IMR-90 (cell line): ENCODE results near the gene EPAS1. TPM values are rescaled to one million over a fixed set of nuclear protein-coding genes. Genes with fewer than 3 reads are reported as not detected.

Experiments used
- ATAC-seq: fragments of 200-7000 bp; cut with Tn5 transposase; 2 replicates; pipeline ENCODE4 v1.9.1; 2020; ENCODE audit warnings: low read depth, mild to moderate bottlenecking, moderate library complexity
- Bru-seq: library from RNA; stranded (reverse); fragments of 400-500 nt; gene quantifications from one replicate; lab custom pipeline; 2021; lab: Mats Ljungman, UMichigan
- BruChase-seq, 2 experiments: library from RNA; stranded (reverse); fragments of 400-500 nt; gene quantifications; one replicate each; lab custom pipeline; 2021; lab: Mats Ljungman, UMichigan
- BruUV-seq: library from RNA; stranded (reverse); fragments of 400-500 nt; replicated peaks from 2 replicates; lab custom pipeline; 2021; lab: Mats Ljungman, UMichigan
- CTCF ChIA-PET: fragments of 300-600 bp; formaldehyde crosslinking; extraction: SDS; loops from one replicate; lab custom pipeline; 2021; ENCODE audit warnings: antibody characterized with exemption; lab: Yijun Ruan, JAX
- POLR2A ChIA-PET: fragments of 300-600 bp; sonication (Branson Sonifier 250); formaldehyde crosslinking; loops from one replicate; lab custom pipeline; 2022; ENCODE audit warnings: antibody characterized with exemption; ENCODE audit not compliant: unreplicated experiment; lab: Charles Lee
- DNase-seq: peaks from one replicate; pipeline ENCODE4 v3.0.0; 2013
- H2AFZ ChIP-seq: replicated peaks from 2 replicates; pipeline ENCODE3; 2013; ENCODE audit warnings: low read length, mild to moderate bottlenecking; ENCODE audit not compliant: poor library complexity
- H2AK5ac ChIP-seq: 2 replicates; pipeline ENCODE4 v1.6.1; 2013; ENCODE audit warnings: low read depth, low read length, inconsistent platforms
- H2AK9ac ChIP-seq: replicated peaks from 2 replicates; pipeline ENCODE3; 2013; ENCODE audit warnings: mild to moderate bottlenecking, low read depth, low read length, moderate library complexity; ENCODE audit not compliant: poor library complexity
- H2BK120ac ChIP-seq: 2 replicates; pipeline ENCODE4 v1.6.1; 2013; ENCODE audit warnings: low read depth, low read length, inconsistent platforms
- H2BK15ac ChIP-seq: 3 replicates; pipeline ENCODE4 v1.6.1; 2013; ENCODE audit warnings: low read depth, low read length, inconsistent platforms
- H2BK20ac ChIP-seq: 2 replicates; pipeline ENCODE4 v1.6.1; 2013; ENCODE audit warnings: low read depth, mild to moderate bottlenecking, inconsistent platforms, low read length, moderate library complexity
- H2BK5ac ChIP-seq: 2 replicates; pipeline ENCODE4 v1.6.1; 2013; ENCODE audit warnings: mild to moderate bottlenecking, low read depth, low read length, inconsistent platforms; ENCODE audit not compliant: poor library complexity, severe bottlenecking
- H3K14ac ChIP-seq: replicated peaks from 2 replicates; pipeline ENCODE4 v1.6.1; 2013; ENCODE audit warnings: low read depth, low read length, inconsistent platforms
- H3K18ac ChIP-seq: 2 replicates; pipeline ENCODE4 v1.6.1; 2013; ENCODE audit warnings: low read depth, low read length, control low read depth
- H3K23ac ChIP-seq: 2 replicates; pipeline ENCODE4 v1.6.1; 2013; ENCODE audit warnings: low read depth, low read length, inconsistent platforms
- H3K27ac ChIP-seq: 2 replicates; pipeline ENCODE4 v1.5.1; 2013; ENCODE audit warnings: mild to moderate bottlenecking, control low read depth, low read length; ENCODE audit not compliant: insufficient read depth
- H3K27me3 ChIP-seq: 2 replicates; pipeline ENCODE4 v1.6.1; 2013; ENCODE audit warnings: low read length; ENCODE audit not compliant: control insufficient read depth, insufficient read depth
- H3K36me3 ChIP-seq: 2 replicates; pipeline ENCODE4 v1.6.1; 2013; ENCODE audit warnings: low read length, mixed read lengths; ENCODE audit not compliant: control insufficient read depth, insufficient read depth
- H3K4ac ChIP-seq: 2 replicates; pipeline ENCODE4 v1.6.1; 2013; ENCODE audit warnings: low read depth, low read length, inconsistent platforms
- H3K4me1 ChIP-seq: 2 replicates; pipeline ENCODE4 v1.6.1; 2013; ENCODE audit warnings: low read length, mixed read lengths; ENCODE audit not compliant: control insufficient read depth, insufficient read depth
- H3K4me2 ChIP-seq: 2 replicates; pipeline ENCODE4 v1.6.1; 2013; ENCODE audit warnings: low read depth, mild to moderate bottlenecking, control low read depth, low read length, moderate library complexity
- H3K4me3 ChIP-seq: 2 replicates; pipeline ENCODE4 v1.5.1; 2013; ENCODE audit warnings: low read depth, mild to moderate bottlenecking, control low read depth, low read length, moderate library complexity; ENCODE audit not compliant: insufficient read depth
- H3K56ac ChIP-seq: 2 replicates; pipeline ENCODE4 v1.6.1; 2013; ENCODE audit warnings: low read length, inconsistent platforms; ENCODE audit not compliant: insufficient read depth; ENCODE audit errors: extremely low read depth
- H3K79me1 ChIP-seq, 2 experiments: 2 replicates each; pipeline ENCODE4 v1.6.1; 2013; ENCODE audit warnings: low read length in 2 of 2, inconsistent platforms in 1 of 2, low read depth in 1 of 2
- H3K9ac ChIP-seq: 2 replicates; pipeline ENCODE4 v1.6.1; 2013; ENCODE audit warnings: low read depth, low read length, control low read depth
- H3K9me1 ChIP-seq: 2 replicates; pipeline ENCODE4 v1.6.1; 2013; ENCODE audit warnings: low read length, inconsistent platforms; ENCODE audit not compliant: insufficient read depth
- H3K9me3 ChIP-seq: 2 replicates; pipeline ENCODE4 v1.6.1; 2013; ENCODE audit warnings: low read length; ENCODE audit not compliant: control insufficient read depth, insufficient read depth
- H4K20me1 ChIP-seq: 2 replicates; pipeline ENCODE4 v1.6.1; 2013; ENCODE audit warnings: low read length, inconsistent platforms; ENCODE audit not compliant: insufficient read depth
- H4K5ac ChIP-seq: 2 replicates; pipeline ENCODE4 v1.6.1; 2013; ENCODE audit warnings: mild to moderate bottlenecking, low read depth, low read length, control low read depth
- H4K8ac ChIP-seq, 2 experiments: 2 replicates each; pipeline ENCODE4 v1.6.1; 2013; ENCODE audit warnings: low read depth in 2 of 2, low read length in 2 of 2, control low read depth in 1 of 2, inconsistent platforms in 1 of 2
- H4K91ac ChIP-seq: 2 replicates; pipeline ENCODE4 v1.6.1; 2013; ENCODE audit warnings: low read depth, low read length, inconsistent platforms; ENCODE audit not compliant: insufficient read depth
- BHLHE40 ChIP-seq: fragments of 150-350 bp; IDR thresholded peaks from 2 replicates; pipeline ENCODE4 v1.6.1; 2016; ENCODE audit warnings: mild to moderate bottlenecking, low read depth, low read length
- CEBPB ChIP-seq: IDR thresholded peaks from 2 replicates; pipeline ENCODE4 v1.6.1; 2012; ENCODE audit warnings: low read depth, low read length, improper control_type of control experiment
- ELK1 ChIP-seq: fragments of 150-350 bp; IDR thresholded peaks from 2 replicates; pipeline ENCODE4 v1.6.1; 2016; ENCODE audit warnings: low read depth, mild to moderate bottlenecking, low read length, moderate library complexity, borderline replicate concordance
- MAFK ChIP-seq: IDR thresholded peaks from 2 replicates; pipeline ENCODE4 v1.6.1; 2012; ENCODE audit warnings: low read depth, low read length, improper control_type of control experiment
- MXI1 ChIP-seq: IDR thresholded peaks from 2 replicates; pipeline ENCODE4 v1.6.1; 2012; ENCODE audit warnings: low read depth, mild to moderate bottlenecking, low read length, moderate library complexity, borderline replicate concordance
- NFE2L2 ChIP-seq: fragments of 150-350 bp; IDR thresholded peaks from 2 replicates; pipeline ENCODE4 v1.6.1; 2016; ENCODE audit warnings: low read depth, mild to moderate bottlenecking, low read length
- POLR2A ChIP-seq: IDR thresholded peaks from 2 replicates; pipeline ENCODE4 v1.6.1; 2012; ENCODE audit warnings: mild to moderate bottlenecking, low read depth, low read length
- RAD21 ChIP-seq: IDR thresholded peaks from 2 replicates; pipeline ENCODE4 v1.6.1; 2012; ENCODE audit warnings: low read length, improper control_type of control experiment
- RCOR1 ChIP-seq: IDR thresholded peaks from 2 replicates; pipeline ENCODE4 v1.6.1; 2012; ENCODE audit warnings: mild to moderate bottlenecking, low read length, improper control_type of control experiment; ENCODE audit not compliant: insufficient replicate concordance
- SMC3 ChIP-seq: fragments of 150-350 bp; IDR thresholded peaks from 2 replicates; pipeline ENCODE4 v1.6.1; 2016; ENCODE audit warnings: low read depth, mild to moderate bottlenecking, antibody characterized with exemption, low read length, moderate library complexity
- WGBS, 2 experiments: methylation state at CpG; one replicate each; pipeline versions ENCODE4 v1.1.5 to v1.1.7; 2013; ENCODE audit warnings: missing lambda C conversion rate in 2 of 2; ENCODE audit not compliant: insufficient read length in 1 of 2; ENCODE audit errors: extremely low coverage in 2 of 2; 5-methylcytosine and 5-hydroxymethylcytosine counted together
- dilution Hi-C: fragments of 300-500 bp; cut with HindIII; formaldehyde crosslinking; loops from one replicate; pipeline ENCODE4 v1.14.3; 2018; ENCODE audit warnings: low sequenced_read_pairs; ENCODE audit not compliant: unreplicated experiment
- in situ Hi-C: fragments of 300-500 bp; cut with MboI; formaldehyde crosslinking; loops from 3 replicates; pipeline ENCODE4 v1.14.3; 2019; ENCODE audit warnings: low sequenced_read_pairs, inconsistent platforms, mixed read lengths
- intact Hi-C: fragments of 100-400 bp; cut with micrococcal nuclease; formaldehyde crosslinking; loops from 2 replicates; pipeline ENCODE4 v1.10.0; 2022
- long read RNA-seq: library from polyadenylated mRNA; unstranded; transcript quantifications from one replicate; pipeline ENCODE4 v2.0.0, GENCODE V29; 2021; ENCODE audit not compliant: unreplicated experiment
- polyA plus RNA-seq, 3 experiments: library from polyadenylated mRNA; depleted of rRNA; stranded (reverse); fragments of >200 nt; gene quantifications; 2 replicates each; pipeline ENCODE4 v1.2.3, GENCODE V29; 2012; ENCODE audit warnings: low replicate concordance in 1 of 3
- total RNA-seq: library from RNA; depleted of rRNA; stranded (reverse); fragments of >200 nt; gene quantifications from 2 replicates; pipeline ENCODE4 v1.2.3, GENCODE V29; 2012; rRNA removed
- TF ChIP-seq, protein P1 (sequence below): conservative IDR thresholded peaks from 2 replicates; pipeline ENCODE4 v1.5.1; 2012; ENCODE audit warnings: mild to moderate bottlenecking, low read depth, low read length, improper control_type of control experiment

Gene EPAS1
- total RNA-seq (21.9 and 40.7 TPM in 2 replicates), polyA plus RNA-seq (2012; rRNA removed) (103 and 120 TPM in 2 replicates), Bru-seq, nascent RNA (percentile 99 among the genes with signal in this experiment), BruChase-seq, experiment 1, labeled RNA remaining after a 6-hour chase (percentile 98 among the genes with signal in this experiment), BruChase-seq, experiment 2, labeled RNA remaining after a 2-hour chase (percentile 97 among the genes with signal in this experiment)
- 117 and 156 TPM in 2 replicates for polyA plus RNA-seq (2012; cell fraction: cytosol; rRNA removed)
- polyA plus RNA-seq (2012; cell fraction: nucleus; rRNA removed; ENCODE audit: low replicate concordance), result 108 and 158 TPM in 2 replicates
- long read RNA-seq, full-length matches to known transcripts, result 37 of 127 reads
- long read RNA-seq, partial matches to known transcripts, result 78 of 127 reads
- long read RNA-seq, other reads (novel, unspliced or antisense), result 12 of 127 reads

DNA sequence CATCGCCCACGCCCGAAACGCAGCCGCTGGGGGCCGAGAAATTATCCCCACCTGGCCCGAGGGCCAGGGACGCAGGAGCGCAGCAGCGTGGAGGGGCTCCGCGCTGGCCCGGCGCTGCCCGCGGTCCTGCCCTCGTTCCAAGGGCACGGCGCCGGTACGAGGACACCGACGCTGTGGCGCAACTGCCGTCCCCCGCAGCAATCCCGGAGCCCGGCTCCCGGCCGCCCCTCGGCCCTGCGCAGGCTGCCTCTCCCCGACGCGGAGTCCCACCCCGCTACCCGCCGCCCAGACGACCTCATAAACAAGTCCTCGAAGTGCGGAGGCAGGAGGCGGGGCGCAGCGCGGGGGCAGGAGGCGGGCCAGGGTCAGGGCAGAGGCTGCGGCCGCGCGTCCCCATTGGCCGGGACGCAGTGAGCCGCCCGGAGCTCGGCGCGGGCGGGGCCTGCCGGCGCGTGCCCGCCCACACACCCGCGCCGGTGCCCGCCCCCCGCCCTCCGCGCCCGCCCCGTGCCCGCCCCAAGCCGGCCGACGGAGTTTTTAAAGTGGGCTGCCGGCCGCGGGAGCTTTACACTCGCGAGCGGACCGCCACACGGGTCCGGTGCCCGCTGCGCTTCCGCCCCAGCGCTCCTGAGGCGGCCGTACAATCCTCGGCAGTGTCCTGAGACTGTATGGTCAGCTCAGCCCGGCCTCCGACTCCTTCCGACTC is at the start of gene EPAS1:
Gene EPAS1, plus strand, starts transcription at position 568 of the 706 bp plus-strand sequence. CDS start 505 bp downstream, outside the sequence.
- Histone ChIP-seq H4K20me1 (peaks cover 43% of the 10 kb centered on the region), H3K4ac (peak within 1 kb of the TSS; percentile 88), H3K4me1 (peaks cover 7% of the 10 kb centered on the region; the same call in 1 of the 2 replicates), H4K5ac (peak within 1 kb of the TSS; percentile 1; the same call in 1 of the 2 replicates), H3K23ac (peak within 1 kb of the TSS; percentile 96), H4K8ac (peak within 1 kb of the TSS; percentile 29 to 57; a peak in 2 of 4 replicates), H3K79me1 (peaks cover 5 to 32% of the 10 kb centered on the region in 2 experiments; a peak in 2 of 4 replicates), H3K27ac (peak within 1 kb of the TSS; percentile 82), H2AFZ (peak within 1 kb of the TSS; percentile 93), H3K4me3 (peak within 1 kb of the TSS; percentile 87), H2BK15ac (0 out of 3 replicates have a peak within 1 kb of the TSS, but pooled peaks have one; percentile 34), H3K4me2 (peak within 1 kb of the TSS; percentile 88), H3K27me3 (no peaks in the 10 kb centered on the region), H3K9me3 (no peaks in the 10 kb centered on the region), H2AK9ac (peak within 1 kb of the TSS; percentile 91), H3K36me3 (no peaks in the 10 kb centered on the region), H4K91ac (peak within 1 kb of the TSS; percentile 66; the same call in 1 of the 2 replicates), H3K56ac (peak within 1 kb of the TSS; percentile 74; the same call in 1 of the 2 replicates), H3K18ac (peak within 1 kb of the TSS; percentile 42), H3K9me1 (peaks cover 8% of the 10 kb centered on the region; the same call in 1 of the 2 replicates), H3K14ac (peak within 1 kb of the TSS; percentile 90), H2BK5ac (peak within 1 kb of the TSS; percentile 69), H2BK20ac (peak within 1 kb of the TSS; percentile 47; the same call in 1 of the 2 replicates), H2BK120ac (peak within 1 kb of the TSS; percentile 76), H2AK5ac (peak within 1 kb of the TSS; percentile 84), H3K9ac (peak within 1 kb of the TSS; percentile 92)
- dilution Hi-C loops (no loop called here), in situ Hi-C loops (loop anchor here (5.0 kb wide), 1 partner anchor 240 kb away; no protein-coding TSS in a partner anchor), intact Hi-C loops (loop anchor here (1.0 to 5.0 kb wide), 4 partner anchors 68 to 355 kb away; no protein-coding TSS in a partner anchor)
- 1% methylated on average over 52 of the region's 94 CpGs; no CpG with 5 or more reads in 1 of the 2 experiments for WGBS, 2 experiments
- ATAC-seq (peak; percentile 95), DNase-seq (peak; percentile 76)
- CTCF ChIA-PET, result interaction anchor here (0.7 kb wide), 1 partner anchor 233 kb away, joined by 3 read pairs; no protein-coding TSS in a partner anchor
- POLR2A ChIA-PET, result interaction anchor here (0.5 to 1.0 kb wide), 14 partner anchors 13 to 295 kb away, joined by 3 to 8 read pairs (median 4); no protein-coding TSS in a partner anchor
- no TSS peak for BruUV-seq
- TF ChIP-seq MXI1, result peak; percentile 46
- TF ChIP-seq, protein P1, sequence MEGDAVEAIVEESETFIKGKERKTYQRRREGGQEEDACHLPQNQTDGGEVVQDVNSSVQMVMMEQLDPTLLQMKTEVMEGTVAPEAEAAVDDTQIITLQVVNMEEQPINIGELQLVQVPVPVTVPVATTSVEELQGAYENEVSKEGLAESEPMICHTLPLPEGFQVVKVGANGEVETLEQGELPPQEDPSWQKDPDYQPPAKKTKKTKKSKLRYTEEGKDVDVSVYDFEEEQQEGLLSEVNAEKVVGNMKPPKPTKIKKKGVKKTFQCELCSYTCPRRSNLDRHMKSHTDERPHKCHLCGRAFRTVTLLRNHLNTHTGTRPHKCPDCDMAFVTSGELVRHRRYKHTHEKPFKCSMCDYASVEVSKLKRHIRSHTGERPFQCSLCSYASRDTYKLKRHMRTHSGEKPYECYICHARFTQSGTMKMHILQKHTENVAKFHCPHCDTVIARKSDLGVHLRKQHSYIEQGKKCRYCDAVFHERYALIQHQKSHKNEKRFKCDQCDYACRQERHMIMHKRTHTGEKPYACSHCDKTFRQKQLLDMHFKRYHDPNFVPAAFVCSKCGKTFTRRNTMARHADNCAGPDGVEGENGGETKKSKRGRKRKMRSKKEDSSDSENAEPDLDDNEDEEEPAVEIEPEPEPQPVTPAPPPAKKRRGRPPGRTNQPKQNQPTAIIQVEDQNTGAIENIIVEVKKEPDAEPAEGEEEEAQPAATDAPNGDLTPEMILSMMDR, result no peak
- no peak for TF ChIP-seq ELK1
- peak; percentile 97 for TF ChIP-seq POLR2A
- TF ChIP-seq MAFK, result no peak
- TF ChIP-seq SMC3, result peak; percentile 20; the same call in 1 of the 2 replicates
- TF ChIP-seq RCOR1, result no peak
- TF ChIP-seq NFE2L2, result no peak
- 0 out of 2 replicates have a peak, but pooled peaks have one; percentile 26 for TF ChIP-seq RAD21
- peak; percentile 83 for TF ChIP-seq BHLHE40
- peak; percentile 79 for TF ChIP-seq CEBPB
